CD14-positive monocyte (primary cell): ENCODE results near the gene RSPH1. TPM values are rescaled to one million over a fixed set of nuclear protein-coding genes. Genes with fewer than 3 reads are reported as not detected.

Experiments
- DNase-seq, 3 donors: peaks; one replicate each; pipeline ENCODE4 v3.0.0-alpha.2; 2011 to 2022
- H2AFZ ChIP-seq: 2 replicates; pipeline ENCODE4 v1.6.0; 2012; ENCODE audit warnings: mild to moderate bottlenecking, low read depth, low read length, inconsistent platforms; ENCODE audit not compliant: insufficient read depth, poor library complexity, severe bottlenecking
- H3K27ac ChIP-seq, 2 donors: 1 replicate in 1 of 2; 2 replicates in 1 of 2; pipeline ENCODE4 v1.5.1; 2012 to 2013; ENCODE audit warnings: low read length in 2 of 2, control low read depth in 1 of 2, inconsistent platforms in 1 of 2, low read depth in 1 of 2, mild to moderate bottlenecking in 1 of 2
- H3K27me3 ChIP-seq, 2 donors: one replicate each; pipeline versions ENCODE4 v1.6.0 to v1.6.1; 2011 to 2013; ENCODE audit warnings: low read length in 2 of 2; ENCODE audit not compliant: control insufficient read depth in 2 of 2, insufficient read depth in 2 of 2
- H3K36me3 ChIP-seq, 2 donors: replicated peaks in 1 of 2; 1 replicate in 1 of 2; 2 replicates in 1 of 2; pipeline versions ENCODE4 v1.5.1 to v1.6.1; 2012 to 2013; ENCODE audit warnings: low read length in 2 of 2, control low read depth in 1 of 2, inconsistent platforms in 1 of 2, mild to moderate bottlenecking in 1 of 2; ENCODE audit not compliant: insufficient read depth in 2 of 2, control insufficient read depth in 1 of 2
- H3K4me1 ChIP-seq, 2 donors: 1 replicate in 1 of 2; 2 replicates in 1 of 2; pipeline versions ENCODE4 v1.5.1 to v1.6.1; 2012 to 2013; ENCODE audit warnings: low read length in 2 of 2, control low read depth in 1 of 2, inconsistent platforms in 1 of 2, mild to moderate bottlenecking in 1 of 2, moderate library complexity in 1 of 2; ENCODE audit not compliant: insufficient read depth in 2 of 2, control insufficient read depth in 1 of 2
- H3K4me2 ChIP-seq: replicated peaks from 2 replicates; pipeline ENCODE3; 2012; ENCODE audit warnings: low read length, moderate library complexity, mild to moderate bottlenecking; ENCODE audit not compliant: poor library complexity, severe bottlenecking; ENCODE audit errors: extremely low read depth
- H3K4me3 ChIP-seq, 3 experiments: fragments of 200-600 bp in 1 of 3; sonication (generic) in 1 of 3; replicated peaks in 1 of 3; 1 replicate in 2 of 3; 2 replicates in 1 of 3; pipeline ENCODE4 v1.5.1; 2011 to 2013; ENCODE audit warnings: low read length in 3 of 3, mild to moderate bottlenecking in 3 of 3, control low read depth in 2 of 3, low read depth in 2 of 3, inconsistent platforms in 1 of 3, moderate library complexity in 1 of 3
- H3K79me2 ChIP-seq: 2 replicates; pipeline ENCODE4 v1.6.0; 2012; ENCODE audit warnings: mild to moderate bottlenecking, control low read depth, inconsistent platforms, low read length, moderate library complexity; ENCODE audit not compliant: insufficient read depth
- H3K9ac ChIP-seq: 2 replicates; pipeline ENCODE4 v1.6.0; 2017; ENCODE audit warnings: low read length, mild to moderate bottlenecking; ENCODE audit not compliant: insufficient read depth, poor library complexity, severe bottlenecking
- H3K9me3 ChIP-seq, 2 donors: replicated peaks in 1 of 2; 1 replicate in 1 of 2; 2 replicates in 1 of 2; pipeline versions ENCODE4 v1.5.1 to v1.6.1; 2012 to 2013; ENCODE audit warnings: low read length in 2 of 2, control low read depth in 1 of 2; ENCODE audit not compliant: control insufficient read depth in 1 of 2, insufficient read depth in 1 of 2
- H4K20me1 ChIP-seq: 2 replicates; pipeline ENCODE4 v1.6.0; 2012; ENCODE audit warnings: mild to moderate bottlenecking, low read length, control low read depth, moderate library complexity; ENCODE audit not compliant: insufficient read depth
- H3K27ac Mint-ChIP-seq, 7 donors: one replicate each; pipeline ENCODE4 v1.8.0; 2020; ENCODE audit warnings: mild to moderate bottlenecking in 7 of 7, mixed read lengths in 7 of 7, moderate library complexity in 6 of 7, inconsistent platforms in 2 of 7
- H3K27me3 Mint-ChIP-seq, 3 donors: one replicate each; pipeline ENCODE4 v1.8.0; 2021 to 2022; ENCODE audit warnings: low read depth in 3 of 3, mild to moderate bottlenecking in 3 of 3, mixed read lengths in 3 of 3, moderate library complexity in 3 of 3, inconsistent platforms in 1 of 3
- H3K36me3 Mint-ChIP-seq, 2 donors: one replicate each; pipeline ENCODE4 v1.8.0; 2020; ENCODE audit warnings: mixed read lengths in 2 of 2, inconsistent platforms in 1 of 2, mild to moderate bottlenecking in 1 of 2
- H3K4me1 Mint-ChIP-seq: one replicate; pipeline ENCODE4 v1.8.0; 2020; ENCODE audit warnings: mild to moderate bottlenecking, mixed read lengths
- H3K4me3 Mint-ChIP-seq, 2 donors: one replicate each; pipeline ENCODE4 v1.8.0; 2020; ENCODE audit warnings: mild to moderate bottlenecking in 2 of 2, mixed read lengths in 2 of 2, moderate library complexity in 1 of 2
- H3K9me3 Mint-ChIP-seq, 7 donors: one replicate each; pipeline ENCODE4 v1.8.0; 2020 to 2022; ENCODE audit warnings: mixed read lengths in 7 of 7, mild to moderate bottlenecking in 6 of 7, moderate library complexity in 6 of 7, inconsistent platforms in 2 of 7
- WGBS: methylation state at CpG from one replicate; pipeline ENCODE4 v1.1.5; 2013; ENCODE audit warnings: missing lambda C conversion rate; ENCODE audit not compliant: insufficient coverage; 5-methylcytosine and 5-hydroxymethylcytosine counted together
- intact Hi-C, 2 donors: fragments of 100-400 bp; cut with micrococcal nuclease; formaldehyde crosslinking; loops; one replicate each; pipeline versions ENCODE4 v1.15.0 to v1.15.1; 2023
- polyA plus RNA-seq, 3 donors: library from polyadenylated mRNA; depleted of rRNA in 1 of 3; unstranded in 2 of 3; stranded (reverse) in 1 of 3; fragments of 300-500 nt in 2 of 3; fragments of >200 nt in 1 of 3; fragmentation: Illumina TruSeq in 2 of 3; gene quantifications; 1 replicate in 2 of 3; 2 replicates in 1 of 3; pipeline ENCODE4 v1.2.3, GENCODE V29; 2012 to 2021
- TF ChIP-seq, protein P1 (sequence below): fragments of 200-600 bp; IDR thresholded peaks from one replicate; pipeline ENCODE4 v1.8.0; 2022; ENCODE audit warnings: antibody characterized with exemption, mild to moderate bottlenecking

Gene RSPH1
- polyA plus RNA-seq, 3 donors, result 0.03 TPM; not detected in 2

DNA sequence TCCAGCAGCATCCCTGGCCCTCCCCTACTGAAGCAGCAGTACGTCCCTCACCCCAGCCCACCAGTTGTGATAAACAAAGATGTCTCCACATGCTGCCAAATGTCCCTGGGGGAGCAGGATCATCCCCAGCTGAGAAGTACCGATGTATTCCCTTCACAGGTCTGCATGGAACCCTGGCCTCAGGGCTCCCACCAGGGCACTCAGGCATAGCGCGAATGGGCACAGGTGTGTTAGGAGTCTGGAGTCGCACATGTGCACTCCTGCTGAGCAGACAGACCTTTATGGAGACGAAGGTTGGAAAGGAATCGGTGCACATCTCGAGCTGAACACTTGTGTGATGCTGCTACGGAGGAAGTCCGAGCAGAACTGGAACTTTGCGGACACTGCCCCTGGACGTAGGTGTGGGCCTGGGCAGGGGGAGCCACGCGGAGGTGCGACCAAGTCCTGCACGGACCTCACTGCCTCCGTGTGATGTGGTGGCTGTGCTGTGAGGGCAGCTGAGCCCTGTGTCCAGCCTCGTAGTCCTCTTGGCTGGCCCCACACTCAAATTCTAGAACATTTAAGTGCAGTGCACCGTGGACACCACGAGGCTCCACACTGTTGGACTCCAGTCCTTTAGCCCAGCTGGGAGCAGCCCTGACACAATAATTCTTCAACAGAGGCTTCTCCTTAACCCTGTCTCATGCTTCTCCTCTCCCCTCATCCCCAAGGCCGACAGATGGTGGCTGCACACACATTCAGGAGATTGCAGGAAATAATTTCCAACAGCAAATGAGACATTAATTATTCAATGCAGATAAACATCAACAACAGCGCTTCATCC lies 43.4 kb downstream of the RSPH1 start:
- no peak overlapping the region for H3K4me3 ChIP-seq
- intact Hi-C loops, result no loop called here
- H4K20me1 ChIP-seq, result no peaks in the 10 kb centered on the region
- Mint-ChIP-seq H3K4me3 (no peak overlapping the region), H3K36me3 (no peaks in the 10 kb centered on the region), H3K27me3 (peaks cover 0 to 9% (median 8%) of the 10 kb centered on the region in 3 donors), H3K9me3 (peaks cover 0 to 6% (median 0%) of the 10 kb centered on the region in 7 donors), H3K4me1 (peaks cover 7% of the 10 kb centered on the region), H3K27ac (peak overlapping the region in 1 of 7 donors; percentile 15)
- H3K9ac ChIP-seq, result no peak overlapping the region
- H3K4me1 ChIP-seq, result peaks cover 6 to 8% of the 10 kb centered on the region in 2 donors
- no peaks in the 10 kb centered on the region for H3K79me2 ChIP-seq
- no peak overlapping the region for H3K27ac ChIP-seq
- peak overlapping the region; percentile 21 for H2AFZ ChIP-seq
- no peaks in the 10 kb centered on the region for H3K9me3 ChIP-seq
- 91% methylated on average over 21 of the region's 22 CpGs for WGBS
- H3K27me3 ChIP-seq, result no peaks in the 10 kb centered on the region
- no peaks in the 10 kb centered on the region for H3K36me3 ChIP-seq
- DNase-seq, result no peak
- TF ChIP-seq, protein P1, sequence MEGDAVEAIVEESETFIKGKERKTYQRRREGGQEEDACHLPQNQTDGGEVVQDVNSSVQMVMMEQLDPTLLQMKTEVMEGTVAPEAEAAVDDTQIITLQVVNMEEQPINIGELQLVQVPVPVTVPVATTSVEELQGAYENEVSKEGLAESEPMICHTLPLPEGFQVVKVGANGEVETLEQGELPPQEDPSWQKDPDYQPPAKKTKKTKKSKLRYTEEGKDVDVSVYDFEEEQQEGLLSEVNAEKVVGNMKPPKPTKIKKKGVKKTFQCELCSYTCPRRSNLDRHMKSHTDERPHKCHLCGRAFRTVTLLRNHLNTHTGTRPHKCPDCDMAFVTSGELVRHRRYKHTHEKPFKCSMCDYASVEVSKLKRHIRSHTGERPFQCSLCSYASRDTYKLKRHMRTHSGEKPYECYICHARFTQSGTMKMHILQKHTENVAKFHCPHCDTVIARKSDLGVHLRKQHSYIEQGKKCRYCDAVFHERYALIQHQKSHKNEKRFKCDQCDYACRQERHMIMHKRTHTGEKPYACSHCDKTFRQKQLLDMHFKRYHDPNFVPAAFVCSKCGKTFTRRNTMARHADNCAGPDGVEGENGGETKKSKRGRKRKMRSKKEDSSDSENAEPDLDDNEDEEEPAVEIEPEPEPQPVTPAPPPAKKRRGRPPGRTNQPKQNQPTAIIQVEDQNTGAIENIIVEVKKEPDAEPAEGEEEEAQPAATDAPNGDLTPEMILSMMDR, result no peak
- H3K4me2 ChIP-seq, result no peak overlapping the region

GRCh38 chr21:42451941-42452340 lies 44.1 kb downstream of the RSPH1 start:
- WGBS, result 96% methylated on average over 7 of the region's 9 CpGs
- peaks cover 0 to 9% (median 8%) of the 10 kb centered on the region in 3 donors for H3K27me3 Mint-ChIP-seq
- peaks cover 0 to 6% (median 0%) of the 10 kb centered on the region in 7 donors for H3K9me3 Mint-ChIP-seq
- Histone ChIP-seq H3K36me3 (no peaks in the 10 kb centered on the region), H3K9me3 (no peaks in the 10 kb centered on the region), H3K27ac (no peak overlapping the region), H3K4me2 (no peak overlapping the region), H3K27me3 (no peaks in the 10 kb centered on the region), H4K20me1 (no peaks in the 10 kb centered on the region), H3K9ac (no peak overlapping the region), H3K4me3 (no peak overlapping the region), H3K79me2 (no peaks in the 10 kb centered on the region), H3K4me1 (peaks cover 6 to 8% of the 10 kb centered on the region in 2 donors), H2AFZ (no peak overlapping the region)
- no peak overlapping the region for H3K4me3 Mint-ChIP-seq
- peaks cover 7% of the 10 kb centered on the region for H3K4me1 Mint-ChIP-seq
- TF ChIP-seq, protein P1, result no peak
- DNase-seq, result no peak
- no peak overlapping the region for H3K27ac Mint-ChIP-seq
- intact Hi-C loops, result no loop called here
- H3K36me3 Mint-ChIP-seq, result no peaks in the 10 kb centered on the region
